HG03064 (cell line): ENCODE data around the gene TPO.
"Not testable (repeated sequence)": the region's sequence is repeated elsewhere in the genome, so short reads cannot be mapped to it uniquely, and the experiment has no call there.

Source experiments
- ATAC-seq: cut with Tn5 transposase; IDR thresholded peaks from one replicate; pipeline ENCODE4 v1.9.1; 2021; ENCODE audit warnings: low read depth; ENCODE audit not compliant: unreplicated experiment

Gene TPO

DNA sequence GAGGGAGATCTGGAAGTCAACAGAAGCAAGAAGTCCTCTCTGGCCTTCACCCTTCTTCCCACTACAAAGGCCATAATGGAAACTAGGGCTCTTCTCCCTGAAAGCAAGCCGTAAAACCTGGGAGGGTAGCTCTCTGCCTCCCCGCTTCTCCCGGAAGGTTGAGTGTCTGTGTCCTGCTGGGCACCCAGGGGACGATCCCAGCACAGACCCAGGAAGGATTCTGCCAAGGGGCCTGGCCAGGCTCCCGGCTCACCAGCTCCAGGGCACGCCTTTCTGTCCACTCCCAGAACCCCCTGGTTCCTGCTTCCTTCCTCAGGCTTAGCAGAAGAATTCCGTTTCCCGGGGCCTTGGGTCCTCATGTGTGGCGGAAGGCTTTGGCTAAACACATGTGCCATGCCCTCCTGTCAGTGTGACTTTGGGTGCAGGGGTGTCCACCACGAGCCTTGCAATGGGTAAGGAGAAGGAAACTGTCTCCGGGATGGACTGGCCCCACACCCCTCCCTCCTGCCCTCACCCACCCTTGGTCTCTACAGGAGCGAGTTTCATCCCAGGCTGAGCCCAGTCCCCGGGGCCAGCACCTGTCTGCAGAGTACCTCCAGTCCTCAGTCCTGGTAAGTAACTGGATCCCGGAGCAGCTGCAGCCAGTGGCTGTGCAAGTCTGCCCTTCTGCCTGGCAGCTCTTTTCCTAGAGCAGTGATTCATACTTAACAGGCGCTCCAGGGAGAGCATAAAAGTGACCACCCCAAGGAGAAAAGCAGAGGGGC lies 135.8 kb downstream of the TPO start:
- no peak for ATAC-seq

- no peak for ATAC-seq
These were observed 136.8 kb downstream of the TPO start for GRCh38 chr2:1550076-1550475.

- peak; percentile 72 for ATAC-seq
These were observed 137.5 kb downstream of the TPO start for GRCh38 chr2:1550658-1551316.

GRCh38 chr2:1551905-1552304 lies 138.6 kb downstream of the TPO start:
- no peak for ATAC-seq

DNA sequence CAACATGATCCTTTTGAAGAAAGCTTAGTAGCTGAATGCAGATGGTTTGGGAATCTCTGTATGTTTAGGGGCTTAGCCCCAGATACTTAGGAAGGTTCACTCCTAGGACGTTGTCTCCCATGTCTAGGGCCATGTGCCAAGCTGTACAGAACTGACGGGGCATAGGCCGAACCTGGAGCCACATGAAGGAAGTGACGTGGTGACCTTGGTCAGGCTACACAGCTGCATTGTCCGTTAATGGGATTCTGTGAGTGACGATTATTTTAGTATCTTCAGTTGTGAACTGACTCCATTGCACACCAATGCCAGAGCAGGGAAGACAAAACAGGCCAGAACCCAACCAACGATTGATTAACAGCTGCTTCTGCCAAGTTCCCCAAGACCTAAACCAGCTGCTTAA lies 139.3 kb downstream of the TPO start:
- ATAC-seq = no peak

- no peak for ATAC-seq
These were observed 140.5 kb downstream of the TPO start for GRCh38 chr2:1553671-1554295.

GRCh38 chr2:1556286-1556685 lies 143.0 kb downstream of the TPO start:
- no peak for ATAC-seq

GRCh38 chr2:1556776-1557466 lies 143.7 kb downstream of the TPO start:
- no peak for ATAC-seq

- no peak for ATAC-seq
These were observed 144.2 kb downstream of the TPO start for GRCh38 chr2:1557467-1557820.

DNA sequence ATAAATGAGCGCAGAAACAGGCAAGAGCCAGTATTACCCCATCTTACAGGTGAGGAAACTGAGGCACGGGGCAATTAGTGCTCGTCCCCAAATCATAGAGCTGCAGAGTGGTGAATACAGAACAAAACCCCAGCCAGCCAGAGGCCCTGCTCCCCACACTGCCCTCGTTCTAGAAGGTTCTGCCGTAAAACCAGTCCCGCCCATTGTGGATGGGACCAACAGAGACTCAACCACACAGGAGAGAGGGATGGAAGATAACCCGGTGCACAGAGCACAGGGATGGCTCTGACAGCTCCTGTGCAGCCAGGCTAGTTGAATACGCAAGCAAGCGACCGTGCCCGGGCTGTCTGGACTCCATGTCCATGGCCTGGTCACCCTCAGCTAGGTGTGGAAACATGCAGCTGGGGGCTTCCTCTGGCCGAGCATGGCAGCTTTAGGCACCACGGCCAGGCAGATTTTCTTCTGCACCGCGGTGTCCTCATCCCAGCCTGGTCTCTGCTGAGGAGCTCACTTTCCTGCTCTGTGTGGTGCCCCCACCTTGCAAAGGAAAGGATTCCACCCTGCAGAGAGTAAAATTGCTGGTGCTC lies 146.4 kb downstream of the TPO start:
- no peak for ATAC-seq

GRCh38 chr2:1561259-1561658 lies 148.0 kb downstream of the TPO start:
- no peak for ATAC-seq

GRCh38 chr2:1561811-1562421 lies 148.7 kb downstream of the TPO start:
- ATAC-seq = no peak

GRCh38 chr2:1563084-1563857 lies 150.0 kb downstream of the TPO start:
- ATAC-seq = no peak

GRCh38 chr2:1563943-1564891 lies 151.0 kb downstream of the TPO start:
- ATAC-seq = no peak

GRCh38 chr2:1567556-1568344 lies 154.5 kb downstream of the TPO start:
- ATAC-seq = no peak

DNA sequence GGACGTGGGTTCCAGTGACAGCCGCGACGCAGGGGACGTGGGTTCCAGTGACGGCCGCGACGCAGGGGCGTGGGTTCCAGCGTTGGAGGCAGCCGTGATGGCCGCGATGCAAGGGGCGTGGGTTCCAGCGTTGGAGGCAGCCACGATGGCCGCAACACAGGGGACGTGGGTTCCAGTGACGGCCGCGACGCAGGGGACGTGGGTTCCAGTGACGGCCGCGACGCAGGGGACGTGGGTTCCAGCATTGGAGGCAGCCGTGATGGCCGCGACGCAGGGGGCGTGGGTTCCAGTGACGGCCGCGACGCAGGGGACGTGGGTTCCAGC lies 155.0 kb downstream of the TPO start:
- not testable (repeated sequence) for ATAC-seq

- ATAC-seq = no peak
These were observed 156.7 kb downstream of the TPO start for GRCh38 chr2:1569879-1570450.
